BJ (cell line): ENCODE data around the gene PAQR9. TPM values are rescaled to one million over a fixed set of nuclear protein-coding genes. Genes with fewer than 3 reads are reported as not detected.

Experiments used
- CTCF ChIA-PET: fragments of 350-600 bp; formaldehyde crosslinking; extraction: SDS; loops from one replicate; lab custom pipeline; 2021; ENCODE audit warnings: antibody characterized with exemption, inconsistent platforms; lab: Yijun Ruan, JAX
- POLR2A ChIA-PET: fragments of 300-600 bp; sonication (Branson Sonifier 250); formaldehyde crosslinking; extraction: SDS; loops from one replicate; lab custom pipeline; 2021; ENCODE audit warnings: antibody characterized with exemption; lab: Charles Lee
- DNase-seq: peaks from one replicate; pipeline ENCODE4 v3.0.0-alpha.2; 2011; ENCODE audit warnings: low read depth
- H3K27me3 ChIP-seq: 2 replicates; pipeline ENCODE4 v1.6.0; 2011; ENCODE audit warnings: low read length; ENCODE audit not compliant: control insufficient read depth, insufficient read depth
- H3K36me3 ChIP-seq: 2 replicates; pipeline ENCODE4 v1.5.1; 2011; ENCODE audit warnings: low read length; ENCODE audit not compliant: control insufficient read depth, insufficient read depth
- H3K4me3 ChIP-seq: 2 replicates; pipeline ENCODE4 v1.5.1; 2011; ENCODE audit warnings: low read depth, mild to moderate bottlenecking, control low read depth, low read length
- polyA plus RNA-seq: library from polyadenylated mRNA; depleted of rRNA; stranded (reverse); fragments of >200 nt; gene quantifications from 2 replicates; pipeline ENCODE4 v1.2.3, GENCODE V29; 2011
- TF ChIP-seq, protein P1 (sequence below): IDR thresholded peaks from 2 replicates; pipeline ENCODE4 v1.5.1; 2011; ENCODE audit warnings: low read depth, mild to moderate bottlenecking, control low read depth, inconsistent platforms, low read length, moderate library complexity; ENCODE audit not compliant: insufficient read depth

The PAQR9 gene
- polyA plus RNA-seq, 1 experiment = not detected

DNA sequence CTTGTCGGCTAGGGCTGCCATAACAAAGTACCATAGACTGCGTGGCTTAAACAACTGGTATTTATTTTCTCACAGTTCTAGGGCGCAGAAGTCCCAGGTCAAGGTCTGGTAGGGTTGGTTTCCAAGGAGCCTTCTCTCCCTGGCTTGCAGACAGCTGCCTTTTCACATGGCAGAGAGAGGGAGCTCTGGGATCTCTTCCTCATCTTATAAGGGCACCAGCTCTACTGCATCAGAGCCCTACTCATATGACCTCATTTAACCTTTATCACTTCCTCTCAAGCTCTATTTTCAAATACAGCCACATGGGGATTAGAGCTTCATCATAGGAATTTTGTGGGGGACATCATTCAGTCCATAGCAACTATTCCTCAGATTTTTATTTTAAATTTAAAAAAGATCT is 17.6 kb upstream of the PAQR9 start:
- TF ChIP-seq, protein P1, sequence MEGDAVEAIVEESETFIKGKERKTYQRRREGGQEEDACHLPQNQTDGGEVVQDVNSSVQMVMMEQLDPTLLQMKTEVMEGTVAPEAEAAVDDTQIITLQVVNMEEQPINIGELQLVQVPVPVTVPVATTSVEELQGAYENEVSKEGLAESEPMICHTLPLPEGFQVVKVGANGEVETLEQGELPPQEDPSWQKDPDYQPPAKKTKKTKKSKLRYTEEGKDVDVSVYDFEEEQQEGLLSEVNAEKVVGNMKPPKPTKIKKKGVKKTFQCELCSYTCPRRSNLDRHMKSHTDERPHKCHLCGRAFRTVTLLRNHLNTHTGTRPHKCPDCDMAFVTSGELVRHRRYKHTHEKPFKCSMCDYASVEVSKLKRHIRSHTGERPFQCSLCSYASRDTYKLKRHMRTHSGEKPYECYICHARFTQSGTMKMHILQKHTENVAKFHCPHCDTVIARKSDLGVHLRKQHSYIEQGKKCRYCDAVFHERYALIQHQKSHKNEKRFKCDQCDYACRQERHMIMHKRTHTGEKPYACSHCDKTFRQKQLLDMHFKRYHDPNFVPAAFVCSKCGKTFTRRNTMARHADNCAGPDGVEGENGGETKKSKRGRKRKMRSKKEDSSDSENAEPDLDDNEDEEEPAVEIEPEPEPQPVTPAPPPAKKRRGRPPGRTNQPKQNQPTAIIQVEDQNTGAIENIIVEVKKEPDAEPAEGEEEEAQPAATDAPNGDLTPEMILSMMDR = no peak
- Histone ChIP-seq H3K27me3 (peaks cover 5% of the 10 kb centered on the region; the same call in 1 of the 2 replicates), H3K36me3 (no peaks in the 10 kb centered on the region), H3K4me3 (no peak overlapping the region)
- no peak for DNase-seq
- POLR2A ChIA-PET = no interaction called here
- CTCF ChIA-PET = interaction anchor here (1.4 to 5.4 kb wide), 2 partner anchors 137 to 152 kb away, joined by 3 to 29 read pairs; no protein-coding TSS in a partner anchor

DNA sequence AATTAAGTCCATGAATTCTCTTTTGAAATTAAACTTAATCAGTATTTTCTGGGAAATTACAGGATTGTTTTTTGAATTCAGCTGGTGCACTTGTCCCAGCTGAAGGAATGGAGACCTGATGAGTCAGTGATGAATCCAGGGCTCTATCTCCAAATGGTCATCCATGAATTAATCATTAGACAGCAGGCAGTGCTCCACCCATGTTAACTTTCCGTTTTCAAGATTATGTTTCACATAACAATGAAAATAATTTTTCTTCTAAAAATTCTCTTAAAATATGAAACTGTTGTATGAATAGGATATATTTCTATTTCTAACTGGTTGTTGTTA is 13.9 kb upstream of the PAQR9 start:
- DNase-seq = no peak
- POLR2A ChIA-PET = no interaction called here
- CTCF ChIA-PET = interaction anchor here (1.2 to 1.7 kb wide), 2 partner anchors 9 to 149 kb away, joined by 7 to 8 read pairs; no protein-coding TSS in a partner anchor

DNA sequence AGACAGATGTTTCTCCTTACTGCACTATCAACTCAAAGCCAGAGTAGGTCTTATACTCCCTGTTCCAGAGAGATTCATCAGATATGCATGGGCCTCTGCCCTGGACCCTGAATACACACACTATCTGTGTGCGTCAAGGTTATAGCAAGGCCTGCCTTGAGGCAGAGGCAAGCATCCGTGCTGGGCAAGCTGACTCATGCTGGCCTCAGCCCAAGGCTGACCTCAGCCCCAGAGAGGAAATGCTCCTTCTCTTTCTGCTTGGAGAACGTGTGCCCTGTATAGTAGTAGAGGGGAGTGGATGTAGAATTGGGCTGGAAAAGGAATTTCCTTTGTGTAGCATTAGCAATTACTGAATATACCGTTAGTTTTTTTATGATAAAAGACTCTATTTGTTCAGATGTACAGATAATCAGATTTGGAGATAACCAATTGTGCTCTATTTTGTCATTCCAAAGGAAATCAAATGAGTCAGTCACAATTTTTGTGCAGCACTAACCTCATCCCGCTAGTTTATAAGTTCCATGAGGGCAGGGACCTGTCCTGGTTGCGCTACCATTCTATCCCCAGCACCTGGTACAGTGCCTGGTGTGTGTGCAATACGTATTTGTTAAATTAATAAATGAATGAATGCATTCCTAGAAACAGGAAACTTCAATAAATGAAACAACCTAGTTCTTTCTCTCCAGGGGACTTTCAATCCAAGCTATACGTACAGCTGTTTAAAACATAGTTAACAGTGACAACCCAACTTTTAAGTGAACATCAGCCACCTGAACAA is 13.3 kb upstream of the PAQR9 start:
- TF ChIP-seq, protein P1 = no peak
- no peak overlapping the region for H3K4me3 ChIP-seq
- ChIA-PET POLR2A (no interaction called here), CTCF (interaction anchor here (1.2 to 1.7 kb wide), 2 partner anchors 10 to 148 kb away, joined by 7 to 8 read pairs; no protein-coding TSS in a partner anchor)
- H3K27me3 ChIP-seq = peaks cover 2% of the 10 kb centered on the region; the same call in 1 of the 2 replicates
- H3K36me3 ChIP-seq = no peaks in the 10 kb centered on the region
- DNase-seq = peak; percentile 67

More for the DNA sequence above, 13.9 kb upstream of the PAQR9 start:
- Histone ChIP-seq H3K27me3 (peaks cover 4% of the 10 kb centered on the region; the same call in 1 of the 2 replicates), H3K36me3 (no peaks in the 10 kb centered on the region), H3K4me3 (no peak overlapping the region)
- TF ChIP-seq, protein P1 = no peak

DNA sequence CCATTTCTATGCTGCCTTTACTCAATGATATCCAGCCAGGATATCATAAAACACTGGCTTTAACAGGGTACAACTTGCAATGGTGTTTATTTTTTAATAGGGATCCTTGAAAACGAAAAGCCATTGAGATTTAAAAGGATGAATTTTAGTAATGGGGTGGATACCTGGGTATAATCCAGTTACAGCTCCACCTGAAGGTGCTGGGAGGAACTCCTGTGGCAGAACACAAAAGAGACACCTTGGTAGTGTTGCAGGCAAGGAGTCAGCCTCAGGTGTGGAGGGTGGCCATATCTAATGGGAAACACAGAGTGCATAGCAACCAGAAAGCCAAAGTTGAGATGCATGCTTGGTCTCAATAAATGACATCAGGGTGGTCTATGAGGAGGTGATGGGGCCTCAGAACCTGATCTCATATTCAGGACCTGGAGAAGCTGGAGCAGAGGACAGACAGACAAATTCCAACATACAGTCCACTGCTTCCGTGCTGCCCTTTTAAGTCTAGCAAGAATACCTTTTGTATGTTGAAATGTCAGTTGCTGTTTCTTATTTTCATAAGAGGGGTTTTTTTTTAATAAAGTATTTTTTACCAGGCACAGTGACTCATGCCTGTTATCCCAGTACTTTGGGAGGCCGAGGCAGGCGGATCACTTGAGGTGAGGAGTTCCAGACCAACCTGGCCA is 12.0 kb upstream of the PAQR9 start:
- POLR2A ChIA-PET = no interaction called here
- CTCF ChIA-PET = interaction anchor here (0.7 to 1.1 kb wide), 4 partner anchors 10 to 1801 kb away, joined by 3 to 6 read pairs (median 4); no protein-coding TSS in a partner anchor
- no peak overlapping the region for H3K4me3 ChIP-seq
- TF ChIP-seq, protein P1 = no peak
- no peaks in the 10 kb centered on the region for H3K36me3 ChIP-seq
- DNase-seq = no peak
- peaks cover 2% of the 10 kb centered on the region; the same call in 1 of the 2 replicates for H3K27me3 ChIP-seq
